GM12878 (cell line): ENCODE measurements around the gene RASAL2. TPM values are rescaled to one million over a fixed set of nuclear protein-coding genes. Genes with fewer than 3 reads are reported as not detected.

Experiments used
- ATAC-seq: fragments of 200-7000 bp; cut with Tn5 transposase; 3 replicates; pipeline ENCODE4 v1.9.1; 2020; ENCODE audit warnings: mild to moderate bottlenecking, moderate library complexity
- BruUV-seq: library from RNA; stranded (reverse); fragments of 400-500 nt; replicated peaks from 2 replicates; lab custom pipeline; 2021; lab: Mats Ljungman, UMichigan
- CTCF ChIA-PET: fragments of 300-600 bp; sonication (Branson Sonifier 250); formaldehyde crosslinking; extraction: SDS; loops from one replicate; lab custom pipeline; 2021; ENCODE audit warnings: inconsistent platforms; lab: Yijun Ruan, JAX
- POLR2A ChIA-PET: fragments of 350-600 bp; formaldehyde crosslinking; extraction: SDS; loops from one replicate; lab custom pipeline; 2021; ENCODE audit warnings: inconsistent platforms; lab: Charles Lee
- RAD21 ChIA-PET: fragments of 300-600 bp; sonication (Branson Sonifier 250); formaldehyde crosslinking; loops from one replicate; lab custom pipeline; 2023; ENCODE audit warnings: antibody characterized with exemption; ENCODE audit not compliant: unreplicated experiment; lab: Charles Lee
- SMC1A ChIA-PET: fragments of 300-600 bp; sonication (Branson Sonifier 250); formaldehyde crosslinking; loops from one replicate; lab custom pipeline; 2023; ENCODE audit not compliant: unreplicated experiment, uncharacterized antibody; lab: Charles Lee
- DNase-seq: peaks from one replicate; pipeline ENCODE4 v3.0.0-alpha.2; 2011; ENCODE audit warnings: low read depth, low spot score
- FAIRE-seq: peaks from 3 replicates; lab custom pipeline; 2011; peaks lifted over from hg19 to GRCh38; lab: Jason Lieb, UNC
- H2AFZ ChIP-seq: 2 replicates; pipeline ENCODE4 v1.6.0; 2011; ENCODE audit warnings: low read depth, low read length, control low read depth; ENCODE audit not compliant: control insufficient read depth
- H3K27ac ChIP-seq: 2 replicates; pipeline ENCODE4 v1.5.1; 2011; ENCODE audit warnings: control low read depth; ENCODE audit not compliant: control insufficient read depth, insufficient read depth
- H3K27me3 ChIP-seq, 2 experiments: replicated peaks in 1 of 2; 2 replicates each; pipeline versions ENCODE4 v1.6.0 to v1.6.1; 2011; ENCODE audit warnings: low read length in 1 of 2; ENCODE audit not compliant: control insufficient read depth in 2 of 2, insufficient read depth in 2 of 2
- H3K36me3 ChIP-seq, 2 experiments: 2 replicates each; pipeline ENCODE4 v1.5.1; 2011; ENCODE audit warnings: low read length in 1 of 2; ENCODE audit not compliant: control insufficient read depth in 2 of 2, insufficient read depth in 2 of 2
- H3K4me1 ChIP-seq: 2 replicates; pipeline ENCODE4 v1.6.1; 2011; ENCODE audit warnings: mild to moderate bottlenecking, low read length, moderate library complexity, mixed read lengths; ENCODE audit not compliant: control insufficient read depth, insufficient read depth
- H3K4me2 ChIP-seq: 2 replicates; pipeline ENCODE4 v1.6.0; 2011; ENCODE audit warnings: control low read depth; ENCODE audit not compliant: control insufficient read depth, insufficient read depth
- H3K4me3 ChIP-seq: fragments of 200-600 bp; sonication (generic); 2 replicates; pipeline ENCODE4 v1.5.1; 2016
- H3K79me2 ChIP-seq: 2 replicates; pipeline ENCODE4 v1.6.0; 2011; ENCODE audit warnings: low read length; ENCODE audit not compliant: control insufficient read depth, insufficient read depth
- H3K9ac ChIP-seq: 2 replicates; pipeline ENCODE4 v1.8.0; 2011; ENCODE audit warnings: low read length, control low read depth, mixed read lengths; ENCODE audit not compliant: control insufficient read depth, insufficient read depth
- H3K9me3 ChIP-seq: replicated peaks from 3 replicates; pipeline ENCODE4 v1.5.1; 2011; ENCODE audit warnings: mild to moderate bottlenecking, low read length; ENCODE audit not compliant: control insufficient read depth, insufficient read depth
- H4K20me1 ChIP-seq: 2 replicates; pipeline ENCODE4 v1.6.0; 2011; ENCODE audit not compliant: control insufficient read depth, insufficient read depth
- BCLAF1 ChIP-seq: fragments of 450-650 bp; IDR thresholded peaks from 2 replicates; pipeline ENCODE4 v1.6.1; 2017; ENCODE audit warnings: antibody characterized with exemption, mild to moderate bottlenecking, moderate library complexity
- CBX3 ChIP-seq: fragments of 200-600 bp; sonication (generic); IDR thresholded peaks from 2 replicates; pipeline ENCODE4 v1.6.1; 2016; ENCODE audit warnings: low read depth, borderline replicate concordance
- CREB1 ChIP-seq: IDR thresholded peaks from 2 replicates; pipeline ENCODE4 v1.6.1; 2012; ENCODE audit warnings: low read depth, mild to moderate bottlenecking, inconsistent platforms
- CREM ChIP-seq: IDR thresholded peaks from 2 replicates; pipeline ENCODE4 v1.6.1; 2014; ENCODE audit warnings: antibody characterized with exemption, low read depth
- GATAD2B ChIP-seq: fragments of 450-650 bp; conservative IDR thresholded peaks from 2 replicates; pipeline ENCODE4 v1.6.1; 2017; ENCODE audit warnings: low read depth, mild to moderate bottlenecking, moderate library complexity
- IRF4 ChIP-seq: IDR thresholded peaks from 2 replicates; pipeline ENCODE4 v1.6.1; 2011; ENCODE audit warnings: low read depth, low read length
- MEF2A ChIP-seq: IDR thresholded peaks from 2 replicates; pipeline ENCODE4 v1.6.1; 2011; ENCODE audit warnings: low read depth, mild to moderate bottlenecking, low read length, moderate library complexity; ENCODE audit not compliant: insufficient read depth
- MYB ChIP-seq: fragments of 150-350 bp; IDR thresholded peaks from 2 replicates; pipeline ENCODE4 v1.6.1; 2014; ENCODE audit warnings: mild to moderate bottlenecking, low read depth, low read length, borderline replicate concordance
- NBN ChIP-seq: fragments of 450-650 bp; IDR thresholded peaks from 2 replicates; pipeline ENCODE4 v1.6.1; 2016
- NKRF ChIP-seq: fragments of 450-650 bp; conservative IDR thresholded peaks from 2 replicates; pipeline ENCODE4 v1.6.1; 2017; ENCODE audit warnings: mild to moderate bottlenecking, moderate library complexity
- PAX8 ChIP-seq: fragments of 450-650 bp; IDR thresholded peaks from 2 replicates; pipeline ENCODE4 v1.6.1; 2017; ENCODE audit warnings: mild to moderate bottlenecking, moderate library complexity
- POLR2AphosphoS2 ChIP-seq: IDR thresholded peaks from 2 replicates; pipeline ENCODE4 v1.6.1; 2011; ENCODE audit warnings: low read depth, mild to moderate bottlenecking, low read length, improper control_type of control experiment, moderate library complexity
- RUNX3 ChIP-seq: IDR thresholded peaks from 2 replicates; pipeline ENCODE4 v1.6.1; 2012; ENCODE audit warnings: low read length, inconsistent platforms
- SIX5 ChIP-seq: IDR thresholded peaks from 2 replicates; pipeline ENCODE4 v1.6.1; 2011; ENCODE audit warnings: mild to moderate bottlenecking, low read depth, low read length, moderate library complexity; ENCODE audit not compliant: severe bottlenecking
- WGBS: methylation state at CpG from one replicate; pipeline ENCODE4 v1.1.6; 2016; ENCODE audit warnings: low lambda C conversion rate; ENCODE audit not compliant: insufficient replicate concordance, insufficient coverage; ENCODE audit errors: missing lambda C conversion rate; 5-methylcytosine and 5-hydroxymethylcytosine counted together
- in situ Hi-C: fragments of 300-500 bp; cut with MboI; formaldehyde crosslinking; loops from 9 replicates; pipeline ENCODE4 v1.14.3; 2018; ENCODE audit warnings: mixed read lengths
- intact Hi-C: fragments of 100-400 bp; cut with micrococcal nuclease; formaldehyde crosslinking; loops from one replicate; pipeline ENCODE4 v1.14.2; 2022; ENCODE audit not compliant: unreplicated experiment
- polyA plus RNA-seq, 11 experiments: library from polyadenylated mRNA; depleted of rRNA in 4 of 11; unstranded in 6 of 11; stranded (reverse) in 5 of 11; fragments of >200 nt; fragmentation: Nextera tagmentation in 4 of 11; fragmentation: Illumina TruSeq in 1 of 11; extraction: Ambion mirVana in 4 of 11; extraction: Trizol in 1 of 11; gene quantifications; 1 replicate in 1 of 11; 2 replicates in 10 of 11; pipeline versions ENCODE4 v1.2.1 to v1.2.3, GENCODE V29; 2011 to 2016; ENCODE audit warnings: inconsistent platforms in 2 of 11, missing spikeins in 2 of 11, low read depth in 1 of 11
- total RNA-seq, 4 experiments: library from RNA; depleted of rRNA in 3 of 4; stranded (reverse); fragments of >200 nt in 3 of 4; fragmentation: Illumina TruSeq in 1 of 4; extraction: Trizol in 1 of 4; gene quantifications; 2 replicates each; pipeline versions ENCODE4 v1.2.1 to v1.2.3, GENCODE V29; 2013 to 2021

Gene RASAL2
- total and polyA plus RNA-seq, 10 of the 15 experiments (the other 5 are each of a cell fraction or from before 2014, with no cell fraction given), result 0.02 to 6.9 (median 0.17) TPM; not detected in 1

GRCh38 chr1:178516110-178516509 is 422.2 kb downstream of the RASAL2 start:
- no peak for FAIRE-seq
- CTCF ChIA-PET, result interaction anchor here (1.3 to 1.5 kb wide), 2 partner anchors 15 to 216 kb away, joined by 4 to 6 read pairs; no protein-coding TSS in a partner anchor
- SMC1A ChIA-PET, result interaction anchor here (0.7 to 1.6 kb wide), 4 partner anchors 10 to 855 kb away, joined by 3 to 4 read pairs (median 3); no protein-coding TSS in a partner anchor

GRCh38 chr1:178518894-178519293 is 425.0 kb downstream of the RASAL2 start:
- Histone ChIP-seq H2AFZ (no peak overlapping the region), H3K9me3 (no peaks in the 10 kb centered on the region), H3K36me3 (no peaks in the 10 kb centered on the region), H4K20me1 (no peaks in the 10 kb centered on the region), H3K79me2 (no peaks in the 10 kb centered on the region), H3K4me1 (no peaks in the 10 kb centered on the region), H3K9ac (no peak overlapping the region), H3K4me2 (no peak overlapping the region), H3K27me3 (peaks cover 0 to 2% of the 10 kb centered on the region in 2 experiments; a peak in 1 of 4 replicates), H3K4me3 (no peak overlapping the region), H3K27ac (no peak overlapping the region)
- 26% methylated on average over 4 of the region's 4 CpGs for WGBS
- FAIRE-seq, result no peak
- SMC1A ChIA-PET, result interaction anchor here (0.6 kb wide), 1 partner anchor 291 kb away, joined by 3 read pairs; no protein-coding TSS in a partner anchor
- no peak for DNase-seq
- intact Hi-C loops, result no loop called here
- RAD21 ChIA-PET, result no interaction called here
- POLR2A ChIA-PET, result no interaction called here
- CTCF ChIA-PET, result interaction anchor here (1.0 to 1.7 kb wide), 2 partner anchors 13 to 17 kb away, joined by 3 to 4 read pairs; no protein-coding TSS in a partner anchor
- in situ Hi-C loops, result no loop called here
- BruUV-seq, result no TSS peak
- ATAC-seq, result no peak
- no peak for TF ChIP-seq IRF4
- TF ChIP-seq RUNX3, result no peak
- TF ChIP-seq GATAD2B, result no peak
- no peak for TF ChIP-seq MEF2A
- no peak for TF ChIP-seq PAX8
- no peak for TF ChIP-seq CBX3
- no peak for TF ChIP-seq NBN
- no peak for TF ChIP-seq NKRF
- no peak for TF ChIP-seq CREB1
- no peak for TF ChIP-seq POLR2AphosphoS2
- TF ChIP-seq CREM, result no peak
- TF ChIP-seq MYB, result no peak
- TF ChIP-seq BCLAF1, result no peak

More at GRCh38 chr1:178516110-178516509, 422.2 kb downstream of the RASAL2 start:
- peaks cover 0 to 2% of the 10 kb centered on the region in 2 experiments; a peak in 1 of 4 replicates for H3K27me3 ChIP-seq
- H3K4me1 ChIP-seq, result no peaks in the 10 kb centered on the region
- no peak overlapping the region for H3K4me3 ChIP-seq
- no TSS peak for BruUV-seq
- POLR2A ChIA-PET, result no interaction called here
- ATAC-seq (no peak), DNase-seq (no peak)
- H3K9ac ChIP-seq, result no peak overlapping the region
- H3K79me2 ChIP-seq, result no peaks in the 10 kb centered on the region
- WGBS, result 57% methylated on average over 4 of the region's 4 CpGs
- no peak overlapping the region for H3K4me2 ChIP-seq
- RAD21 ChIA-PET, result no interaction called here
- intact Hi-C loops, result no loop called here
- H2AFZ ChIP-seq, result no peak overlapping the region
- H3K9me3 ChIP-seq, result no peaks in the 10 kb centered on the region
- H3K27ac ChIP-seq, result no peak overlapping the region
- no peak for TF ChIP-seq SIX5
- H4K20me1 ChIP-seq, result no peaks in the 10 kb centered on the region
- in situ Hi-C loops, result no loop called here
- H3K36me3 ChIP-seq, result no peaks in the 10 kb centered on the region
